Astrocyte of the spinal cord (primary cell): ENCODE measurements around the gene ZNF334.

Experiments
- DNase-seq: peaks from one replicate; pipeline ENCODE4 v3.0.0; 2011; ENCODE audit warnings: low read depth, low spot score
- H3K4me3 ChIP-seq: 2 replicates; pipeline ENCODE4 v1.5.1; 2011; ENCODE audit warnings: low read depth, mild to moderate bottlenecking, low read length, moderate library complexity
- CTCF ChIP-seq: IDR thresholded peaks from 2 replicates; pipeline ENCODE4 v1.5.1; 2012; ENCODE audit warnings: low read depth, mild to moderate bottlenecking, low read length, inconsistent platforms
- in situ Hi-C: cut with HindIII; loops from 2 replicates; pipeline ENCODE4 v1.10.0; 2017; ENCODE audit warnings: low sequenced_read_pairs

The ZNF334 gene

DNA sequence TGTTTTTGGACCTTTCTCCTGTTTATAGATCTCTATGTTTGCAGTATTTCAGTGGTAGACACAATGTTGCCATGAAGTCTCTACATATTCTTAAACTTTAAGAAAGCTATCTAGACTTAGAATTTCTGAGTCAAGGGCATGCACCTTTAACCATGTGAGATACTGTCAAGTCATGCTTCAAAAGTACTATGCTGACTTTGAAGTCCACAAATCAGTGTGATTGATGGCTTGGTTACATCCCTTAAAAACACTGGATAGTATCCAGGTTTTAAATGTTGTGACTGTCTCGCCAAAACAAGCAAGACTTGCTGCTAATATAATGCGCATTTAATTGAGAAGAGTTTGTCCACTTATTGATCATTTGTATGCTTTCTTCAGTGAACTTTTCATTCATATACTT lies 30.5 kb downstream of the ZNF334 start:
- in situ Hi-C loops = no loop called here
- H3K4me3 ChIP-seq = no peak overlapping the region
- no peak for TF ChIP-seq CTCF
- no peak for DNase-seq

DNA sequence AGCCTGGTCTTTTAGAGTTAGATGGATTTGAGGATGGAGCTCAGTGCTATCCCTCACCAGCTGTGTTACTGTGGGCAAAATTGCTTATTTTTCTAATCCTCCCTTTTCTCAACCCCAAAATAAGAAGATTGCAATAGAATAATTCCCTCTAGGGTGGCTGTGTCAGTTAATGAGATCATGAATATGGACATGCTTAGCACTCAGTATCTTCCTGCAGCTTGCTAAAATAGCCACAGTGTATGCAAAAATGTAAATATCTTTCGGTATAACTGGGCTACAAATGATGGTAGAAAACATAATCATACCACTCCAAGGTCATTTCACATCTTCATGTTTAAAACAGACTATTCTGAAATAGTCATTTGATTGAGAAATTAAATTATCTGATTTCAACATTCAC lies 35.7 kb downstream of the ZNF334 start:
- TF ChIP-seq CTCF = no peak

DNA sequence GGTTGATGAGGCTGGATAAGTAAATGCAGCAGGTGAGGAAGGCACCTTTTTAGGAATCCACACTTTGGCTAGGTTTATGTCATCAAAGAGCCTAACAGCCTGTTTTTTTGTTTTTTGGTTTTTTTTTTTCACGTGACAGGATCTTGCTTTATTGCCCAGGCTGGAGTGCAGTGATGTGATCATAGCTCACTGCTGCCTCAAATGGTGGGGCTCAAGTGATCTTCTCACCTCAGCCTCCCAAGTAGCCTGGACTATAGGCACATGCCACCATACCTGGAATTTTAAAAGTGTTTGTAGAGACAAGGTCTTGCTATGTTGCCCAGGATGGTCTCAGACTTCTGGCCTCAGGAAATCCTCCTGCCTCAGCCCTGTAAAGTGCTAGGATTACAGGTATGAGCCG lies 36.1 kb downstream of the ZNF334 start:
- no peak overlapping the region for H3K4me3 ChIP-seq
- DNase-seq = no peak
- in situ Hi-C loops = no loop called here
- no peak for TF ChIP-seq CTCF

More for the DNA sequence above, 35.7 kb downstream of the ZNF334 start:
- in situ Hi-C loops = no loop called here
- no peak for DNase-seq
- no peak overlapping the region for H3K4me3 ChIP-seq

DNA sequence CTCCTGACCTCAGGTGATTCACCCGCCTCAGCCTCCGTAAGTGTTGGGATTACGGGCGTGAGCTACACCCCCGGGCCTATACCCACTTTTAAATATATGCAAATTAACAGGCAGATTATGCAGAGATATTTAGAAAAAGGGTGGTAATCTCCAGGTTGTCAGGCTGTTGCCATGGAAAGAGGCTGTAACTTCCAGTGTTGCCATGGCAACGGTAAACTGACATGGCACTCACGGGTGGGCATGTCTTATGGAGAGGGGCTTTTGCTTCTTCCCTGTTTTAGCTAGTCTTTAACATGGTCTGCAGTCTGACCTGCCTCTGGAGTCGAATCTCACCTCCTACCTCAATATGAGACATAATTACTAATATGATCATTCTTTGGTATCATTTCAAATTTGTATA lies 44.9 kb downstream of the ZNF334 start:
- no peak for TF ChIP-seq CTCF
- H3K4me3 ChIP-seq = no peak overlapping the region
- in situ Hi-C loops = no loop called here
- DNase-seq = no peak

GRCh38 chr20:46464451-46464850 lies 48.9 kb downstream of the ZNF334 start:
- DNase-seq = no peak
- in situ Hi-C loops = no loop called here
- H3K4me3 ChIP-seq = no peak overlapping the region
- TF ChIP-seq CTCF = no peak

- no peak overlapping the region for H3K4me3 ChIP-seq
- in situ Hi-C loops = no loop called here
- TF ChIP-seq CTCF = no peak
- no peak for DNase-seq
Observed at GRCh38 chr20:46463852-46464251, 49.5 kb downstream of the ZNF334 start.

- no peak for DNase-seq
- in situ Hi-C loops = no loop called here
- no peak for TF ChIP-seq CTCF
Observed at GRCh38 chr20:46461808-46462207, 51.6 kb downstream of the ZNF334 start.

More at GRCh38 chr20:46461808-46462207, 51.6 kb downstream of the ZNF334 start:
- no peak overlapping the region for H3K4me3 ChIP-seq
